GM13977 (cell line): ENCODE measurements around the gene EIF3B.

Source experiments
- DNase-seq: peaks from one replicate; pipeline ENCODE4 v3.0.0; 2012; ENCODE audit warnings: low spot score
- CTCF ChIP-seq: IDR thresholded peaks from 2 replicates; pipeline ENCODE4 v1.5.1; 2012; ENCODE audit warnings: mild to moderate bottlenecking, control low read depth; ENCODE audit not compliant: insufficient read depth; ENCODE audit errors: extremely low read depth, missing control alignments
- in situ Hi-C: fragments of 300-500 bp; cut with MboI; formaldehyde crosslinking; loops from one replicate; pipeline ENCODE4 v1.12.0; 2022; ENCODE audit warnings: low sequenced_read_pairs, low pct_unique_long_range_greater_than_20kb, mixed read lengths, inconsistent platforms; ENCODE audit not compliant: unreplicated experiment

The EIF3B gene

GRCh38 chr7:2425749-2426148 is 71.1 kb downstream of the EIF3B start:
- no peak for DNase-seq
- in situ Hi-C loops, result no loop called here
- no peak for TF ChIP-seq CTCF
